ENCODE results near the gene PLEKHA3. TPM values are rescaled to one million over a fixed set of nuclear protein-coding genes. Genes with fewer than 3 reads are reported as not detected.

Gene PLEKHA3
- total RNA-seq, 1 experiment from 2014 or later, result 26.8 TPM

DNA sequence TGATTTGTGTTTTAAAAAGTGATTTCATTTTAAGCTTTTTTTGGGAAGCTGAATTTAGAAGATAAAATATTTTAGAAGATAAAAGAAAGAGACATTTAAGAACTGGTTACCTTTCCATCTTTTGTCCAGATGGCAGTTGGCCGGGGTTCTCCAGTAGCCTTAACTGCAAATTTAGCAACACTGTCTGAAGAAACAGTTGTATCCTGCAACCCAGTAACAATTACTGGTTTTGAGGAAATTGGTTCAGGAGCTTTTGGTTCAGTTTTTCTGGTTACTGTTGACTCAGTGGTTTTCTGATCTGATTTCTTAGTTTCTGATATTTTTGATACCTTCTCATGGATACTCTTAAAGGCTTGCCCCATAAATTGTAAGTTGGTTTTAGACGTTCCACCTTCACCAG is 49.9 kb downstream of the PLEKHA3 start:
- DNase-seq (ENCODE audit: low read depth, low spot score) (no peak), ATAC-seq (no peak)
- BruUV-seq (replicated peaks), result no TSS peak
- Histone ChIP-seq H4K20me1 (ENCODE audit: insufficient read depth) (no peaks in the 10 kb centered on the region; the same call in 1 of the 2 replicates), H3K27me3 (ENCODE audit: insufficient read depth, low read length) (no peaks in the 10 kb centered on the region), H3K9me2 (ENCODE audit: insufficient read depth) (no peaks in the 10 kb centered on the region), H2AFZ (ENCODE audit: low read depth, low read length, poor library complexity, severe bottlenecking) (no peak overlapping the region), H3K9ac (ENCODE audit: low read length) (no peak overlapping the region), H3K4me1 (ENCODE audit: control insufficient read depth in 1 of 2, insufficient read depth in 2 of 2, low read length in 2 of 2) (no peaks in the 10 kb centered on the region), H3K4me3 (replicated peaks in 1 of 2; ENCODE audit: low read depth in 1 of 2, low read length in 2 of 2) (no peak overlapping the region), H3K9me3 (ENCODE audit: control insufficient read depth in 1 of 2, insufficient read depth in 1 of 2, low read depth in 1 of 2, low read length in 2 of 2) (no peaks in the 10 kb centered on the region), H3K36me3 (ENCODE audit: control insufficient read depth in 1 of 2, insufficient read depth in 2 of 2, low read length in 2 of 2) (no peaks in the 10 kb centered on the region), H3K4me2 (ENCODE audit: low read length) (no peak overlapping the region), H3K27ac (ENCODE audit: low read depth, low read length) (no peak overlapping the region), H3K79me2 (ENCODE audit: insufficient read depth, low read length) (peaks cover 7% of the 10 kb centered on the region; the same call in 1 of the 2 replicates)
- intact Hi-C loops (cut with micrococcal nuclease), result no loop called here
- no peak for TF ChIP-seq RAD21 (IDR thresholded peaks at IDR 0.05; ENCODE audit: low read depth)
- TF ChIP-seq EZH2 (IDR thresholded peaks at IDR 0.05), result no peak
- TF ChIP-seq FOSL1 (IDR thresholded peaks at IDR 0.05; ENCODE audit: low read depth), result no peak
- TF ChIP-seq YY1 (IDR thresholded peaks at IDR 0.05; ENCODE audit: extremely low read depth, insufficient replicate concordance, low read depth, low read length), result no peak
- TF ChIP-seq, protein P1, sequence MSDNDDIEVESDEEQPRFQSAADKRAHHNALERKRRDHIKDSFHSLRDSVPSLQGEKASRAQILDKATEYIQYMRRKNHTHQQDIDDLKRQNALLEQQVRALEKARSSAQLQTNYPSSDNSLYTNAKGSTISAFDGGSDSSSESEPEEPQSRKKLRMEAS (IDR thresholded peaks at IDR 0.05), result no peak
- TF ChIP-seq CEBPB (IDR thresholded peaks at IDR 0.05; ENCODE audit: low read depth), result no peak
- TF ChIP-seq EGR1 (IDR thresholded peaks at IDR 0.05; ENCODE audit: low read depth), result no peak
- TF ChIP-seq SIN3A (IDR thresholded peaks at IDR 0.05; ENCODE audit: low read depth), result no peak
- TF ChIP-seq, protein P2, sequence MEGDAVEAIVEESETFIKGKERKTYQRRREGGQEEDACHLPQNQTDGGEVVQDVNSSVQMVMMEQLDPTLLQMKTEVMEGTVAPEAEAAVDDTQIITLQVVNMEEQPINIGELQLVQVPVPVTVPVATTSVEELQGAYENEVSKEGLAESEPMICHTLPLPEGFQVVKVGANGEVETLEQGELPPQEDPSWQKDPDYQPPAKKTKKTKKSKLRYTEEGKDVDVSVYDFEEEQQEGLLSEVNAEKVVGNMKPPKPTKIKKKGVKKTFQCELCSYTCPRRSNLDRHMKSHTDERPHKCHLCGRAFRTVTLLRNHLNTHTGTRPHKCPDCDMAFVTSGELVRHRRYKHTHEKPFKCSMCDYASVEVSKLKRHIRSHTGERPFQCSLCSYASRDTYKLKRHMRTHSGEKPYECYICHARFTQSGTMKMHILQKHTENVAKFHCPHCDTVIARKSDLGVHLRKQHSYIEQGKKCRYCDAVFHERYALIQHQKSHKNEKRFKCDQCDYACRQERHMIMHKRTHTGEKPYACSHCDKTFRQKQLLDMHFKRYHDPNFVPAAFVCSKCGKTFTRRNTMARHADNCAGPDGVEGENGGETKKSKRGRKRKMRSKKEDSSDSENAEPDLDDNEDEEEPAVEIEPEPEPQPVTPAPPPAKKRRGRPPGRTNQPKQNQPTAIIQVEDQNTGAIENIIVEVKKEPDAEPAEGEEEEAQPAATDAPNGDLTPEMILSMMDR (IDR thresholded peaks at IDR 0.05 in 2 of 3, conservative IDR thresholded peaks at IDR 0.05 in 1 of 3; ENCODE audit: borderline replicate concordance in 1 of 3, insufficient read depth in 1 of 3, low read depth in 2 of 3, low read length in 2 of 3), result no peak
- no peak for TF ChIP-seq TCF7L2 (IDR thresholded peaks at IDR 0.05; ENCODE audit: borderline replicate concordance, extremely low read depth, insufficient read depth, insufficient read length)
- TF ChIP-seq SRF (IDR thresholded peaks at IDR 0.05; ENCODE audit: low read depth), result no peak
- no peak for TF ChIP-seq POLR2AphosphoS5 (IDR thresholded peaks at IDR 0.05; ENCODE audit: low read depth, low read length)
- TF ChIP-seq, protein P3, sequence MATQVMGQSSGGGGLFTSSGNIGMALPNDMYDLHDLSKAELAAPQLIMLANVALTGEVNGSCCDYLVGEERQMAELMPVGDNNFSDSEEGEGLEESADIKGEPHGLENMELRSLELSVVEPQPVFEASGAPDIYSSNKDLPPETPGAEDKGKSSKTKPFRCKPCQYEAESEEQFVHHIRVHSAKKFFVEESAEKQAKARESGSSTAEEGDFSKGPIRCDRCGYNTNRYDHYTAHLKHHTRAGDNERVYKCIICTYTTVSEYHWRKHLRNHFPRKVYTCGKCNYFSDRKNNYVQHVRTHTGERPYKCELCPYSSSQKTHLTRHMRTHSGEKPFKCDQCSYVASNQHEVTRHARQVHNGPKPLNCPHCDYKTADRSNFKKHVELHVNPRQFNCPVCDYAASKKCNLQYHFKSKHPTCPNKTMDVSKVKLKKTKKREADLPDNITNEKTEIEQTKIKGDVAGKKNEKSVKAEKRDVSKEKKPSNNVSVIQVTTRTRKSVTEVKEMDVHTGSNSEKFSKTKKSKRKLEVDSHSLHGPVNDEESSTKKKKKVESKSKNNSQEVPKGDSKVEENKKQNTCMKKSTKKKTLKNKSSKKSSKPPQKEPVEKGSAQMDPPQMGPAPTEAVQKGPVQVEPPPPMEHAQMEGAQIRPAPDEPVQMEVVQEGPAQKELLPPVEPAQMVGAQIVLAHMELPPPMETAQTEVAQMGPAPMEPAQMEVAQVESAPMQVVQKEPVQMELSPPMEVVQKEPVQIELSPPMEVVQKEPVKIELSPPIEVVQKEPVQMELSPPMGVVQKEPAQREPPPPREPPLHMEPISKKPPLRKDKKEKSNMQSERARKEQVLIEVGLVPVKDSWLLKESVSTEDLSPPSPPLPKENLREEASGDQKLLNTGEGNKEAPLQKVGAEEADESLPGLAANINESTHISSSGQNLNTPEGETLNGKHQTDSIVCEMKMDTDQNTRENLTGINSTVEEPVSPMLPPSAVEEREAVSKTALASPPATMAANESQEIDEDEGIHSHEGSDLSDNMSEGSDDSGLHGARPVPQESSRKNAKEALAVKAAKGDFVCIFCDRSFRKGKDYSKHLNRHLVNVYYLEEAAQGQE (IDR thresholded peaks at IDR 0.05; ENCODE audit: low read depth), result no peak
- TF ChIP-seq CBX3 (IDR thresholded peaks at IDR 0.05; ENCODE audit: low read depth), result no peak
- TF ChIP-seq, protein P4, sequence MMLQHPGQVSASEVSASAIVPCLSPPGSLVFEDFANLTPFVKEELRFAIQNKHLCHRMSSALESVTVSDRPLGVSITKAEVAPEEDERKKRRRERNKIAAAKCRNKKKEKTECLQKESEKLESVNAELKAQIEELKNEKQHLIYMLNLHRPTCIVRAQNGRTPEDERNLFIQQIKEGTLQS (IDR thresholded peaks at IDR 0.05), result no peak
- no peak for TF ChIP-seq ZNF274 (IDR thresholded peaks at IDR 0.05; ENCODE audit: low read depth, low read length)
- no peak for TF ChIP-seq POLR2A (IDR thresholded peaks at IDR 0.05; ENCODE audit: borderline replicate concordance, extremely low read depth, insufficient read depth, insufficient read length)
- POLR2A ChIA-PET, result no interaction called here
- RAD21 ChIA-PET (ENCODE audit: low non-redundant PET in 1 of 2, low total read pairs in 2 of 2, uncharacterized antibody in 2 of 2, unreplicated experiment in 2 of 2), result no interaction called here
- CTCF ChIA-PET, result no interaction called here
